Head of caudate nucleus (tissue), 42 donors: ENCODE measurements around the gene NPIPB6.

Source experiments
- DNase-seq, 42 donors: peaks; one replicate each; pipeline versions ENCODE4 v3.0.0 to v3.0.0-alpha.2; 2020 to 2021; ENCODE audit warnings: mixed read lengths in 7 of 42
- intact Hi-C: fragments of 100-400 bp; cut with DNase I; formaldehyde crosslinking; loops from one replicate; pipeline ENCODE4 v1.15.0; 2022

The NPIPB6 gene

GRCh38 chr16:28326881-28327610, 36.3 kb downstream of the NPIPB6 start:
- intact Hi-C loops: no loop called here
- DNase-seq: peak in 41 of 42 donors; percentile 27 to 82 (median 60)

- intact Hi-C loops: no loop called here
- peak in 3 of 42 donors; percentile 0 to 2 (median 1) for DNase-seq
Measured at GRCh38 chr16:28324887-28325279, 38.4 kb downstream of the NPIPB6 start.

- peak in 2 of 42 donors; percentile 1 to 17 for DNase-seq
Measured at GRCh38 chr16:28324235-28324886, 38.9 kb downstream of the NPIPB6 start.

GRCh38 chr16:28321700-28322411, 41.5 kb downstream of the NPIPB6 start:
- intact Hi-C loops: no loop called here
- DNase-seq: peak in 24 of 42 donors; percentile 9 to 57 (median 35)

More at GRCh38 chr16:28324235-28324886, 38.9 kb downstream of the NPIPB6 start:
- intact Hi-C loops: no loop called here

GRCh38 chr16:28320741-28321140, 42.6 kb downstream of the NPIPB6 start:
- intact Hi-C loops: no loop called here

GRCh38 chr16:28320023-28320561, 43.2 kb downstream of the NPIPB6 start:
- intact Hi-C loops: no loop called here
- DNase-seq: no peak

More at GRCh38 chr16:28320741-28321140, 42.6 kb downstream of the NPIPB6 start:
- no peak for DNase-seq

- DNase-seq: no peak
- intact Hi-C loops: loop anchor here (5.0 kb wide), 1 partner anchor 42 kb away; no protein-coding TSS in a partner anchor
Measured at GRCh38 chr16:28319476-28320022, 43.8 kb downstream of the NPIPB6 start.

GRCh38 chr16:28318042-28318744, 45.1 kb downstream of the NPIPB6 start:
- no peak for DNase-seq
- intact Hi-C loops: loop anchor here (5.0 kb wide), 1 partner anchor 41 kb away; no protein-coding TSS in a partner anchor

GRCh38 chr16:28317040-28317880, 46.0 kb downstream of the NPIPB6 start:
- intact Hi-C loops: loop anchor here (5.0 kb wide), 1 partner anchor 40 kb away; no protein-coding TSS in a partner anchor
- peak; percentile 30 to 86 (median 65) for DNase-seq

- intact Hi-C loops: loop anchor here (5.0 kb wide), 1 partner anchor 39 kb away; no protein-coding TSS in a partner anchor
- DNase-seq: no peak
Measured at GRCh38 chr16:28316054-28316453, 47.3 kb downstream of the NPIPB6 start.

GRCh38 chr16:28313587-28313986, 49.7 kb downstream of the NPIPB6 start:
- intact Hi-C loops: no loop called here
- DNase-seq: peak in 29 of 42 donors; percentile 10 to 79 (median 35)

GRCh38 chr16:28312327-28312726, 51.0 kb downstream of the NPIPB6 start:
- intact Hi-C loops: no loop called here
- no peak for DNase-seq

GRCh38 chr16:28311913-28312312, 51.4 kb downstream of the NPIPB6 start:
- DNase-seq: no peak
- intact Hi-C loops: no loop called here

GRCh38 chr16:28311413-28311812, 51.9 kb downstream of the NPIPB6 start:
- intact Hi-C loops: no loop called here
- DNase-seq: no peak

- DNase-seq: no peak
- intact Hi-C loops: no loop called here
Measured at GRCh38 chr16:28310796-28311195, 52.5 kb downstream of the NPIPB6 start.

- DNase-seq: peak in 2 of 42 donors; percentile 17 to 42
- intact Hi-C loops: no loop called here
Measured at GRCh38 chr16:28309811-28310311, 53.4 kb downstream of the NPIPB6 start.
